ENCODE measurements around the gene MEG3. TPM values are rescaled to one million over a fixed set of nuclear protein-coding genes. Genes with fewer than 3 reads are reported as not detected.

MEG3 gene
- total and polyA plus RNA-seq, 2 donors from 2014 or later = 24.0 to 29.6 TPM

DNA sequence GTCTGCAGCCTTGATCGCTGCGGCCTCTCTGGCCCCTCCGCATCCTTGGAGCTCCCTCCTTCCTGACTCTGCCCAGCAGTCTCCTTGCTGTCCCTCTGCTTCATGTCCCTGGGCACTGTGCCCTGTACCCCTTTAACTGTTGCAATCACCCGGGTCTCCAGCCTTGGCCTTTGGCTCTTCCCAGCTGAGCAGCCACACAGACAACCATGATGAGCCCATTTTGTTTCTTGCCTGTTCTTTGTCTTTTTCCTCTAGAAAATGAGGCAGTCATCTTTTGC is 40.6 kb upstream of the MEG3 start:
- TF ChIP-seq, protein P1, sequence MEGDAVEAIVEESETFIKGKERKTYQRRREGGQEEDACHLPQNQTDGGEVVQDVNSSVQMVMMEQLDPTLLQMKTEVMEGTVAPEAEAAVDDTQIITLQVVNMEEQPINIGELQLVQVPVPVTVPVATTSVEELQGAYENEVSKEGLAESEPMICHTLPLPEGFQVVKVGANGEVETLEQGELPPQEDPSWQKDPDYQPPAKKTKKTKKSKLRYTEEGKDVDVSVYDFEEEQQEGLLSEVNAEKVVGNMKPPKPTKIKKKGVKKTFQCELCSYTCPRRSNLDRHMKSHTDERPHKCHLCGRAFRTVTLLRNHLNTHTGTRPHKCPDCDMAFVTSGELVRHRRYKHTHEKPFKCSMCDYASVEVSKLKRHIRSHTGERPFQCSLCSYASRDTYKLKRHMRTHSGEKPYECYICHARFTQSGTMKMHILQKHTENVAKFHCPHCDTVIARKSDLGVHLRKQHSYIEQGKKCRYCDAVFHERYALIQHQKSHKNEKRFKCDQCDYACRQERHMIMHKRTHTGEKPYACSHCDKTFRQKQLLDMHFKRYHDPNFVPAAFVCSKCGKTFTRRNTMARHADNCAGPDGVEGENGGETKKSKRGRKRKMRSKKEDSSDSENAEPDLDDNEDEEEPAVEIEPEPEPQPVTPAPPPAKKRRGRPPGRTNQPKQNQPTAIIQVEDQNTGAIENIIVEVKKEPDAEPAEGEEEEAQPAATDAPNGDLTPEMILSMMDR (IDR thresholded peaks at IDR 0.05; ENCODE audit: borderline replicate concordance, extremely low read depth, insufficient read depth) = no peak
- intact Hi-C loops (cut with DNase I) = no loop called here
- Histone ChIP-seq H3K4me3 (ENCODE audit: low read length in 3 of 3) (no peak overlapping the region), H3K9ac (ENCODE audit: low read length in 3 of 3) (no peak overlapping the region), H3K27ac (ENCODE audit: low read depth in 2 of 2, low read length in 2 of 2) (no peak overlapping the region), H3K27me3 (ENCODE audit: control insufficient read depth, insufficient read depth, low read length) (no peaks in the 10 kb centered on the region), H3K9me3 (ENCODE audit: control insufficient read depth in 2 of 3, insufficient read depth in 1 of 3, low read length in 3 of 3) (no peaks in the 10 kb centered on the region), H3K36me3 (ENCODE audit: control insufficient read depth in 2 of 3, insufficient read depth in 3 of 3, low read length in 3 of 3) (no peaks in the 10 kb centered on the region), H3K4me1 (ENCODE audit: control insufficient read depth in 2 of 3, insufficient read depth in 2 of 3, low read depth in 1 of 3, low read length in 3 of 3) (no peaks in the 10 kb centered on the region)
- FAIRE-seq (no peak), DNase-seq (peak in 1 of 5 donors; percentile 36)

DNA sequence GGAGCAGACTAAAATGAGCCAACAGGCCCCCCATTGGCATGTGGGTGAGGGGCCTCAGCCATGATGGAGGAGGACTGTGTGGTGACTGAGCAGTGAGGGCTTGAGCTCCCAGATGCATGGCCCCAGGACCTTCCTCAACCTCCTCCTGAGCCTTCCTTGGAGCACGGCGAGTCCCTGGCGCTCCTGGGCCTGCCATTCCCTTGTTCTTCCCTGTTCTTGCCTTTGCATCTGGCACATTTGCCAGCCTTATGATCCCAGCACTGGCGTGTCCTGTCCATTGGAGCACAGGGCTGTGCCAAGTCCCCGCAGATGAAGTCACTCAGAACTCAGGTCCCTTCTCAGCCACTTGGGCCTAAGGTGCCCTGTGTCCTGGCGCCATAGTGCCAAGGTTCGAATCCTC is 40.3 kb upstream of the MEG3 start:
- TF ChIP-seq, protein P1 (IDR thresholded peaks at IDR 0.05; ENCODE audit: borderline replicate concordance, extremely low read depth, insufficient read depth) = no peak
- H3K27me3 ChIP-seq (ENCODE audit: control insufficient read depth, insufficient read depth, low read length) = no peaks in the 10 kb centered on the region
- FAIRE-seq = no peak
- H3K4me1 ChIP-seq (ENCODE audit: control insufficient read depth in 2 of 3, insufficient read depth in 2 of 3, low read depth in 1 of 3, low read length in 3 of 3) = no peaks in the 10 kb centered on the region
- H3K36me3 ChIP-seq (ENCODE audit: control insufficient read depth in 2 of 3, insufficient read depth in 3 of 3, low read length in 3 of 3) = no peaks in the 10 kb centered on the region
- intact Hi-C loops (cut with DNase I) = no loop called here
- peak in 2 of 5 donors; percentile 31 to 43 for DNase-seq
- no peaks in the 10 kb centered on the region for H3K9me3 ChIP-seq (ENCODE audit: control insufficient read depth in 2 of 3, insufficient read depth in 1 of 3, low read length in 3 of 3)
- H3K27ac ChIP-seq (ENCODE audit: low read depth in 2 of 2, low read length in 2 of 2) = no peak overlapping the region
- no peak overlapping the region for H3K9ac ChIP-seq (ENCODE audit: low read length in 3 of 3)
- no peak overlapping the region for H3K4me3 ChIP-seq (ENCODE audit: low read length in 3 of 3)

DNA sequence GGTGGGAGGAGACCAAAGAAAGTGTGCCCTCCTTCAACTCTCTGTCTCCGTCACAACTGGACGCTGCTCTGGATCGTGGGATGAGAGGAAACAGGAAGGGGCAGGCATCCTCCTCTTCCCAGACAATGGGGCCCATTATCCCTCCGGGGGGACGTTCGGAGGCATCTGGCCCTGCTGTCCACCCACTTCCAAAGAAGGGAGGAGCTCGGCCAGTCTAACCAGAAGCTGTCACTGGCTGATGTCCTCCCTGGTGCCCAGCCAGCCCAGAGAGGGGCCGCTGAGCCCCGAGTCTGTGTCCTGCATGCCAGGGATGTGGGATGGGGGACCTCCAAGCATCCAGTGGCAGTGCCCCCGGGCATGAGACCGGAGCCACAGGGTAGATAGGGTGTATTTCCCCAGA is 39.8 kb upstream of the MEG3 start:
- Histone ChIP-seq H3K27me3 (ENCODE audit: control insufficient read depth, insufficient read depth, low read length) (no peaks in the 10 kb centered on the region), H3K9me3 (ENCODE audit: control insufficient read depth in 2 of 3, insufficient read depth in 1 of 3, low read length in 3 of 3) (no peaks in the 10 kb centered on the region), H3K27ac (ENCODE audit: low read depth in 2 of 2, low read length in 2 of 2) (no peak overlapping the region), H3K4me3 (ENCODE audit: low read length in 3 of 3) (no peak overlapping the region), H3K9ac (ENCODE audit: low read length in 3 of 3) (no peak overlapping the region), H3K4me1 (ENCODE audit: control insufficient read depth in 2 of 3, insufficient read depth in 2 of 3, low read depth in 1 of 3, low read length in 3 of 3) (no peaks in the 10 kb centered on the region), H3K36me3 (ENCODE audit: control insufficient read depth in 2 of 3, insufficient read depth in 3 of 3, low read length in 3 of 3) (no peaks in the 10 kb centered on the region)
- intact Hi-C loops (cut with DNase I) = no loop called here
- DNase-seq = peak in 2 of 5 donors; percentile 46 to 54
- TF ChIP-seq, protein P1 (IDR thresholded peaks at IDR 0.05; ENCODE audit: borderline replicate concordance, extremely low read depth, insufficient read depth) = no peak
- FAIRE-seq = no peak

DNA sequence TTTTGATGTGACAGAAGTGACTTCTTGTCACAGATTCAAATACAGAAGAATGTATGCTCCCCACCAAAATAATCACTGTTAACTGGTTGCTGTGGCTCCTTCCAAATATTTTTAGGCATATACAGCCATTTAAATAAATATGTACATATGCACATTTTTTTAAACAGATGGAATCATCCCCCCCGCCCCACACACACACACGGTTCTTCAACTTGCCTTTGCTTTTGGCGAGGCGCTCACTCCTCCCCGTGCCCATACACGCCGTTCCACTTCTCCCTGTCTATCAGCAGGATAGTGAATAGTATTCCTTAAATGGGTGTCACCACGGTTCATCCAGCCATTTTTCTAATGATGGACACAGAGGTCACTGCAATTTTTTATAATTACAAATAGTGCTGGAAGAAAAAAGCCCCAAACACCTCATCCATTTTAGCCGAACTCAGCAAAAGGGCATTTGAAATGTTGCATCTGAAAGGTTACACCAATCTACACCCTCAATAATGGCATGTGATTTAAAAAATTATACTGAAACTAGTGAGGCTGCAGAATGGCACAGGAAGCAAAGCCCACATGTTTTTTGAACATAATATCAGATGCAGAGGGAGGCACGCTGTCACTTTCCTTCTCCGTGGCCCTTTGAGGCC is 39.2 kb upstream of the MEG3 start:
- Histone ChIP-seq H3K27me3 (ENCODE audit: control insufficient read depth, insufficient read depth, low read length) (no peaks in the 10 kb centered on the region), H3K9me3 (ENCODE audit: control insufficient read depth in 2 of 3, insufficient read depth in 1 of 3, low read length in 3 of 3) (no peaks in the 10 kb centered on the region), H3K36me3 (ENCODE audit: control insufficient read depth in 2 of 3, insufficient read depth in 3 of 3, low read length in 3 of 3) (no peaks in the 10 kb centered on the region), H3K4me3 (ENCODE audit: low read length in 3 of 3) (no peak overlapping the region), H3K4me1 (ENCODE audit: control insufficient read depth in 2 of 3, insufficient read depth in 2 of 3, low read depth in 1 of 3, low read length in 3 of 3) (no peaks in the 10 kb centered on the region), H3K27ac (ENCODE audit: low read depth in 2 of 2, low read length in 2 of 2) (no peak overlapping the region), H3K9ac (ENCODE audit: low read length in 3 of 3) (no peak overlapping the region)
- no peak for FAIRE-seq
- TF ChIP-seq, protein P1 (IDR thresholded peaks at IDR 0.05; ENCODE audit: borderline replicate concordance, extremely low read depth, insufficient read depth) = no peak
- peak in 1 of 5 donors; percentile 9 for DNase-seq
- intact Hi-C loops (cut with DNase I) = no loop called here

All from kidney (tissue), 14 donors.